Astrocyte (in vitro differentiated cells and primary cell): ENCODE data around the gene RBBP8NL. TPM values are rescaled to one million over a fixed set of nuclear protein-coding genes. Genes with fewer than 3 reads are reported as not detected.

ENCODE experiments used
- DNase-seq: peaks from one replicate; pipeline ENCODE4 v3.0.0-alpha.2; 2010; ENCODE audit warnings: low read depth
- FAIRE-seq: peaks from 2 replicates; lab custom pipeline; 2011; peaks lifted over from hg19 to GRCh38; lab: Jason Lieb, UNC
- H2AFZ ChIP-seq: 2 replicates; pipeline ENCODE4 v1.6.0; 2012; ENCODE audit warnings: low read depth, low read length, inconsistent platforms
- H3K27ac ChIP-seq: 2 replicates; pipeline ENCODE4 v1.5.1; 2011; ENCODE audit warnings: low read depth, low read length, inconsistent platforms
- H3K27me3 ChIP-seq: 2 replicates; pipeline ENCODE4 v1.6.0; 2011; ENCODE audit warnings: low read length, inconsistent platforms; ENCODE audit not compliant: insufficient read depth
- H3K36me3 ChIP-seq: 2 replicates; pipeline ENCODE4 v1.5.1; 2011; ENCODE audit warnings: low read length, inconsistent platforms; ENCODE audit not compliant: insufficient read depth
- H3K4me1 ChIP-seq: 2 replicates; pipeline ENCODE4 v1.5.1; 2011; ENCODE audit warnings: low read length, inconsistent platforms; ENCODE audit not compliant: insufficient read depth
- H3K4me2 ChIP-seq: 2 replicates; pipeline ENCODE4 v1.6.0; 2012; ENCODE audit warnings: low read length, inconsistent platforms
- H3K4me3 ChIP-seq: 2 replicates; pipeline ENCODE4 v1.5.1; 2011; ENCODE audit warnings: low read depth, mild to moderate bottlenecking, low read length, inconsistent platforms; ENCODE audit not compliant: insufficient read depth
- H3K79me2 ChIP-seq: 2 replicates; pipeline ENCODE4 v1.6.0; 2012; ENCODE audit warnings: mild to moderate bottlenecking, low read length, inconsistent platforms; ENCODE audit not compliant: insufficient read depth
- H3K9ac ChIP-seq: 2 replicates; pipeline ENCODE4 v1.6.0; 2012; ENCODE audit warnings: mild to moderate bottlenecking, low read length, inconsistent platforms
- H3K9me3 ChIP-seq: 2 replicates; pipeline ENCODE4 v1.5.1; 2012; ENCODE audit warnings: low read depth, mild to moderate bottlenecking, low read length, inconsistent platforms; ENCODE audit not compliant: insufficient read depth
- H4K20me1 ChIP-seq: 2 replicates; pipeline ENCODE4 v1.6.0; 2012; ENCODE audit warnings: low read length, inconsistent platforms; ENCODE audit not compliant: insufficient read depth
- H3K27ac Mint-ChIP-seq: one replicate; pipeline ENCODE4 v1.8.0; 2021; ENCODE audit warnings: mild to moderate bottlenecking, mixed read lengths; ENCODE audit not compliant: unreplicated experiment
- H3K27me3 Mint-ChIP-seq: one replicate; pipeline ENCODE4 v1.8.0; 2021; ENCODE audit warnings: low read depth, mixed read lengths; ENCODE audit not compliant: unreplicated experiment
- H3K36me3 Mint-ChIP-seq: one replicate; pipeline ENCODE4 v1.8.0; 2021; ENCODE audit warnings: low read depth, mixed read lengths; ENCODE audit not compliant: unreplicated experiment
- H3K4me1 Mint-ChIP-seq: one replicate; pipeline ENCODE4 v1.8.0; 2021; ENCODE audit warnings: low read depth, mixed read lengths; ENCODE audit not compliant: unreplicated experiment
- H3K4me3 Mint-ChIP-seq: one replicate; pipeline ENCODE4 v1.8.0; 2021; ENCODE audit warnings: mild to moderate bottlenecking, moderate library complexity, mixed read lengths; ENCODE audit not compliant: unreplicated experiment
- H3K9me3 Mint-ChIP-seq: one replicate; pipeline ENCODE4 v1.8.0; 2021; ENCODE audit warnings: mild to moderate bottlenecking, mixed read lengths; ENCODE audit not compliant: unreplicated experiment
- CTCF ChIP-seq: IDR thresholded peaks from 2 replicates; pipeline ENCODE4 v1.5.1; 2011; ENCODE audit warnings: low read depth, mild to moderate bottlenecking, inconsistent platforms, low read length, moderate library complexity; ENCODE audit not compliant: insufficient read depth
- EZH2 ChIP-seq: IDR thresholded peaks from 2 replicates; pipeline ENCODE4 v1.6.1; 2012; ENCODE audit warnings: mild to moderate bottlenecking, low read length, inconsistent platforms; ENCODE audit not compliant: insufficient read depth
- total RNA-seq: library from RNA; stranded (reverse); gene quantifications from 2 replicates; pipeline ENCODE4 v1.2.1, GENCODE V29; 2021

The RBBP8NL gene
- total RNA-seq, 1 donor from 2014 or later = 0.14 TPM

GRCh38 chr20:62425281-62426058 is 1.9 kb downstream of the RBBP8NL start:
- H4K20me1 ChIP-seq = no peaks in the 10 kb centered on the region
- H3K4me3 ChIP-seq = no peak overlapping the region
- H3K27me3 Mint-ChIP-seq = peaks cover 20% of the 10 kb centered on the region
- H2AFZ ChIP-seq = no peak overlapping the region
- H3K36me3 Mint-ChIP-seq = no peaks in the 10 kb centered on the region
- no peaks in the 10 kb centered on the region for H3K36me3 ChIP-seq
- H3K27me3 ChIP-seq = peaks cover 4% of the 10 kb centered on the region
- FAIRE-seq (no peak), DNase-seq (no peak)
- no peak overlapping the region for H3K9ac ChIP-seq
- H3K9me3 Mint-ChIP-seq = no peaks in the 10 kb centered on the region
- no peaks in the 10 kb centered on the region for H3K79me2 ChIP-seq
- no peak overlapping the region for H3K27ac ChIP-seq
- no peak for TF ChIP-seq EZH2
- no peak for TF ChIP-seq CTCF
- no peak overlapping the region for H3K4me3 Mint-ChIP-seq
- peaks cover 3% of the 10 kb centered on the region for H3K9me3 ChIP-seq
- no peaks in the 10 kb centered on the region for H3K4me1 ChIP-seq
- peaks cover 2% of the 10 kb centered on the region for H3K4me1 Mint-ChIP-seq
- no peak overlapping the region for H3K27ac Mint-ChIP-seq
- no peak overlapping the region for H3K4me2 ChIP-seq

- no peak overlapping the region for H3K4me2 ChIP-seq
These were observed 2.9 kb downstream of the RBBP8NL start for GRCh38 chr20:62424249-62425107.

More at GRCh38 chr20:62424249-62425107, 2.9 kb downstream of the RBBP8NL start:
- Histone ChIP-seq H3K9me3 (peaks cover 3% of the 10 kb centered on the region), H3K27ac (no peak overlapping the region), H3K9ac (no peak overlapping the region), H3K4me3 (no peak overlapping the region), H3K27me3 (peaks cover 1% of the 10 kb centered on the region), H3K79me2 (no peaks in the 10 kb centered on the region), H3K4me1 (no peaks in the 10 kb centered on the region), H3K36me3 (no peaks in the 10 kb centered on the region), H4K20me1 (no peaks in the 10 kb centered on the region), H2AFZ (no peak overlapping the region)
- Mint-ChIP-seq H3K36me3 (no peaks in the 10 kb centered on the region), H3K9me3 (no peaks in the 10 kb centered on the region), H3K27ac (no peak overlapping the region), H3K27me3 (peaks cover 17% of the 10 kb centered on the region), H3K4me3 (no peak overlapping the region), H3K4me1 (peaks cover 2% of the 10 kb centered on the region)
- DNase-seq (no peak), FAIRE-seq (no peak)
- no peak for TF ChIP-seq EZH2
- TF ChIP-seq CTCF = no peak
